A673 (cell line): Measurements from ENCODE around the gene ISG15.

Experiments used
- CTCF ChIP-seq: fragments of 300-800, 200-600 bp; sonication (generic); conservative IDR thresholded peaks from 2 replicates; pipeline ENCODE4 v1.5.1; 2017; ENCODE audit warnings: low read depth, mild to moderate bottlenecking, antibody characterized with exemption, low read length, moderate library complexity, mixed read lengths
- EZH2 ChIP-seq: fragments of 200-600 bp; sonication (generic); IDR thresholded peaks from 2 replicates; pipeline ENCODE4 v1.6.1; 2017; ENCODE audit warnings: borderline replicate concordance, low read depth, mild to moderate bottlenecking, mixed read lengths, antibody characterized with exemption, low read length; ENCODE audit not compliant: poor library complexity, severe bottlenecking

GRCh38 chr1:1033731-1034438 lies 20.6 kb downstream of the ISG15 start:
- TF ChIP-seq CTCF (no peak), EZH2 (no peak)
